Neural cell (in vitro differentiated cells): ENCODE data around the gene CEACAM5.
"Not testable (repeated sequence)": the region's sequence is repeated elsewhere in the genome, so short reads cannot be mapped to it uniquely, and the experiment has no call there.

ENCODE experiments used
- EP300 ChIP-seq: fragments of 450-650 bp; conservative IDR thresholded peaks from 2 replicates; pipeline ENCODE4 v1.6.1; 2014; ENCODE audit warnings: antibody characterized with exemption, mild to moderate bottlenecking, moderate library complexity; ENCODE audit not compliant: poor library complexity, severe bottlenecking
- EZH2 ChIP-seq: fragments of 200-600, 300-800 bp; shearing (Covaris generic), sonication (generic); IDR thresholded peaks from 2 replicates; pipeline ENCODE4 v1.6.1; 2014; ENCODE audit warnings: antibody characterized with exemption, low read length, borderline replicate concordance, mild to moderate bottlenecking; ENCODE audit not compliant: insufficient read depth, poor library complexity, severe bottlenecking
- POLR2AphosphoS5 ChIP-seq: IDR thresholded peaks from 2 replicates; pipeline ENCODE4 v1.6.1; 2012
- SMC3 ChIP-seq: fragments of 450-650 bp; conservative IDR thresholded peaks from 2 replicates; pipeline ENCODE4 v1.6.1; 2014; ENCODE audit warnings: antibody characterized with exemption, mild to moderate bottlenecking, moderate library complexity; ENCODE audit not compliant: poor library complexity
- TAF1 ChIP-seq: IDR thresholded peaks from 2 replicates; pipeline ENCODE4 v1.6.1; 2012; ENCODE audit warnings: low read depth
- TF ChIP-seq, protein P1 (sequence below): fragments of 450-650 bp; IDR thresholded peaks from 2 replicates; pipeline ENCODE4 v1.5.1; 2014; ENCODE audit warnings: antibody characterized with exemption, mild to moderate bottlenecking, moderate library complexity; ENCODE audit not compliant: poor library complexity, severe bottlenecking
- TF ChIP-seq, protein P2 (sequence below): IDR thresholded peaks from 2 replicates; pipeline ENCODE4 v1.6.1; 2012; ENCODE audit warnings: borderline replicate concordance

DNA sequence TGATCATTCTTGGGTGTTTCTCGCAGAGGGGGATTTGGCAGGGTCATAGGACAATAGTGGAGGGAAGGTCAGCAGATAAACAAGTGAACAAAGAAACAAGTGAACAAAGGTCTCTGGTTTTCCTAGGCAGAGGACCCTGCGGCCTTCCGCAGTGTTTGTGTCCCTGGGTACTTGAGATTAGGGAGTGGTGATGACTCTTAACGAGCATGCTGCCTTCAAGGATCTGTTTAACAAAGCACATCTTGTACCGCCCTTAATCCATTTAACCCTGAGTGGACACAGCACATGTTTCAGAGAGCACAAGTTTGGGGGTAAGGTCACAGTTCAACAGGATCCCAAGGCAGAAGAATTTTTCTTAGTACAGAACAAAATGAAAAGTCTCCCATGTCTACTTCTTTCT, 59.7 kb downstream of the CEACAM5 start:
- TF ChIP-seq, protein P1, sequence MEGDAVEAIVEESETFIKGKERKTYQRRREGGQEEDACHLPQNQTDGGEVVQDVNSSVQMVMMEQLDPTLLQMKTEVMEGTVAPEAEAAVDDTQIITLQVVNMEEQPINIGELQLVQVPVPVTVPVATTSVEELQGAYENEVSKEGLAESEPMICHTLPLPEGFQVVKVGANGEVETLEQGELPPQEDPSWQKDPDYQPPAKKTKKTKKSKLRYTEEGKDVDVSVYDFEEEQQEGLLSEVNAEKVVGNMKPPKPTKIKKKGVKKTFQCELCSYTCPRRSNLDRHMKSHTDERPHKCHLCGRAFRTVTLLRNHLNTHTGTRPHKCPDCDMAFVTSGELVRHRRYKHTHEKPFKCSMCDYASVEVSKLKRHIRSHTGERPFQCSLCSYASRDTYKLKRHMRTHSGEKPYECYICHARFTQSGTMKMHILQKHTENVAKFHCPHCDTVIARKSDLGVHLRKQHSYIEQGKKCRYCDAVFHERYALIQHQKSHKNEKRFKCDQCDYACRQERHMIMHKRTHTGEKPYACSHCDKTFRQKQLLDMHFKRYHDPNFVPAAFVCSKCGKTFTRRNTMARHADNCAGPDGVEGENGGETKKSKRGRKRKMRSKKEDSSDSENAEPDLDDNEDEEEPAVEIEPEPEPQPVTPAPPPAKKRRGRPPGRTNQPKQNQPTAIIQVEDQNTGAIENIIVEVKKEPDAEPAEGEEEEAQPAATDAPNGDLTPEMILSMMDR = not testable (repeated sequence)
- not testable (repeated sequence) for TF ChIP-seq EZH2, SMC3, POLR2AphosphoS5, EP300, TAF1
- TF ChIP-seq, protein P2, sequence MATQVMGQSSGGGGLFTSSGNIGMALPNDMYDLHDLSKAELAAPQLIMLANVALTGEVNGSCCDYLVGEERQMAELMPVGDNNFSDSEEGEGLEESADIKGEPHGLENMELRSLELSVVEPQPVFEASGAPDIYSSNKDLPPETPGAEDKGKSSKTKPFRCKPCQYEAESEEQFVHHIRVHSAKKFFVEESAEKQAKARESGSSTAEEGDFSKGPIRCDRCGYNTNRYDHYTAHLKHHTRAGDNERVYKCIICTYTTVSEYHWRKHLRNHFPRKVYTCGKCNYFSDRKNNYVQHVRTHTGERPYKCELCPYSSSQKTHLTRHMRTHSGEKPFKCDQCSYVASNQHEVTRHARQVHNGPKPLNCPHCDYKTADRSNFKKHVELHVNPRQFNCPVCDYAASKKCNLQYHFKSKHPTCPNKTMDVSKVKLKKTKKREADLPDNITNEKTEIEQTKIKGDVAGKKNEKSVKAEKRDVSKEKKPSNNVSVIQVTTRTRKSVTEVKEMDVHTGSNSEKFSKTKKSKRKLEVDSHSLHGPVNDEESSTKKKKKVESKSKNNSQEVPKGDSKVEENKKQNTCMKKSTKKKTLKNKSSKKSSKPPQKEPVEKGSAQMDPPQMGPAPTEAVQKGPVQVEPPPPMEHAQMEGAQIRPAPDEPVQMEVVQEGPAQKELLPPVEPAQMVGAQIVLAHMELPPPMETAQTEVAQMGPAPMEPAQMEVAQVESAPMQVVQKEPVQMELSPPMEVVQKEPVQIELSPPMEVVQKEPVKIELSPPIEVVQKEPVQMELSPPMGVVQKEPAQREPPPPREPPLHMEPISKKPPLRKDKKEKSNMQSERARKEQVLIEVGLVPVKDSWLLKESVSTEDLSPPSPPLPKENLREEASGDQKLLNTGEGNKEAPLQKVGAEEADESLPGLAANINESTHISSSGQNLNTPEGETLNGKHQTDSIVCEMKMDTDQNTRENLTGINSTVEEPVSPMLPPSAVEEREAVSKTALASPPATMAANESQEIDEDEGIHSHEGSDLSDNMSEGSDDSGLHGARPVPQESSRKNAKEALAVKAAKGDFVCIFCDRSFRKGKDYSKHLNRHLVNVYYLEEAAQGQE = not testable (repeated sequence)
